GM18517 (cell line): ENCODE measurements around the gene OR2A5.
"Not testable (repeated sequence)": the region's sequence is repeated elsewhere in the genome, so short reads cannot be mapped to it uniquely, and the experiment has no call there.

Source experiments
- ATAC-seq: cut with Tn5 transposase; IDR thresholded peaks from one replicate; pipeline ENCODE4 v1.9.1; 2021; ENCODE audit warnings: mild to moderate bottlenecking, moderate library complexity; ENCODE audit not compliant: unreplicated experiment

The OR2A5 gene

GRCh38 chr7:144032985-144033709 lies 15.6 kb upstream of the OR2A5 start:
- ATAC-seq = no peak

- no peak for ATAC-seq
Measured at GRCh38 chr7:144035385-144035784, 13.4 kb upstream of the OR2A5 start.

DNA sequence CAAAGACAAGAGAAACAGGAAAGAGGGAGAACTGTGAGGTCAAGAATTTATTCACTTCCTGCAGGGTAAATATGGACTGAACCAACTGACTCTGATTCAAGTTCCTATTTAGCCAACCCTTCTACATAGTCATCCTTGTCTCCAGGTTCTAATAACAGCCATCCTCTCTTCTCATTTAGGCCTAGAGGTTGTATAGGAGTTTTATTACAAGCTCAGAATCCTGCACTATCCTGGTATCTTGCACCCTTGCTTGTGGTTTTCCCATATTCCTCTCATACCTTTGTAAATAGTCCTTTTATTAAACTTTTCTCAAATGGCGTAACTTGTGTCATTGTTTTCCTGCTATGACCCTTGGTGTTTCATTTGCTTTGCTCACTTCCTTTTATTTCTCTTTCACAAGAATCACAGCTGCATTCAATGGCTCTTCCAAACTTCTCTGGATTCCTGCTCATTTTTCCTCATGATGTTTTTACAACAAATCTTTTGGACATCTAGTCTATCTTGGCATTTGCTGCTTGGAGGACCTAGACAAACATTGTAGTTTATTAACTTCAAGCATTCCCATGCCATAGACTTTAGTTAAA lies 12.4 kb upstream of the OR2A5 start:
- no peak for ATAC-seq

DNA sequence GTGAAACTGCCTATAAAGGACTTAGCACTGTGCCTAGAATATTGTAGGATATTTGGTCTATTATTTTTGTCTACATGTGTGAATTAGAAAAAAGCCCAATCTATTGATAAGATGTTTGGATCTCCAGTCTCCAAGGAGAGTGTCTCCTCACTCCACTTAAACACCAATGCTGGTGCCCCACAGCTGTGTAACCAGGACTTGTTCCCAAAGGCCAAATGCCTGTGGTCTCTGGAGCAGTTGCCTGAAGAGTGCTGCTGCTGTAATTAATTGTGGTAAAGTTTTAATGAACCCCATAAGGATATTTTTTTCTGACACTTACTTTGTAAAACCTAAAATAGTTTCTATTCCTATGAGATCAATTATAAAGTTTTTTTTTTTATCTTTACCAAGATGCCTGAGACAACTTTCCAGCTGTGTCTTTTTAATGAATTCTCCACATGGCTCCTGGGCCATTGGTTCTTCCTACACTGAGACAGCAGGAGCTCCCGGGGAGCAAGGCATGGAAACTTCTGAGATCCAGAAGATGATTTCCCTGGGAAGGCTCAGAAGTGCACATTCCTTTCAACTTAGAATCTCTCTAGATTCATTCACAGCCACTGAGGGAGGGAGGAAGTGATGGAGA lies 11.2 kb upstream of the OR2A5 start:
- no peak for ATAC-seq

DNA sequence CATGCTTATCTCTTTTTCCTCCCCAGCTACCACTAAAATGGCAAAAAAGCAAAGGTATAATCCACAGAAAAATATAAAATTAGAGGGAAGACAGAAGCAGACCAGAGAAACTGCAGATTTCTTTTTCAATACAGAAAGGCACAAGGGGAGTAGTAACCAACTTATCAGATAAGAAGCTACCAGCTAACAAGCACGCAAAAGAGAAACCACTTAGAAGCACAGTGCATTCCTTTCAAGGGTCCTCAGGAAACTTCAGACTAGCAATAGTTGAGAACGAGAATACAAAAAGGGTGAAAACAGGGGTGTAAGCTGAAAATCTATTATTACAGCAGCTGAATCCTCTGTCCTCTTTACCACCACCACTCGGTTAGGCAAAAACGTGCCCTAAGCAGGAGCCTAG lies 9.9 kb upstream of the OR2A5 start:
- no peak for ATAC-seq

- no peak for ATAC-seq
Measured at GRCh38 chr7:144049491-144049890, 743 bp downstream of the OR2A5 start.

DNA sequence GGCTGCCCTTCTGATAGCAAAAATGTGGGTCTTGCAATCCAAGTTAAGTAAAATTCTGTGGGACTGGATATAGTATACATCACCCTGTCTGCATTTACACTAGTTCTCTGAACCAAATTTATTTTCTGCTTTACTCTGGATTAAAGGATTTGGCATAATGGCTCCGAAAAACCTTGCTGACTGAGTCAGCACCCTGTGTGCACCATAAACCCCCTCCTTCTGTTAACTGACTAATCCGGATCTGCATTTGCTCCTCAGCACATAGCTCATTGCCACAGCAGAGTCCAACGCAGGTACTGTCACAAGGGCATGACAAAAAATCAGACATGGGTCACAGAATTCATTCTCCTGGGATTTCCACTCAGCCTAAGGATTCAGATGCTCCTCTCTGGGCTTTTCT lies 1.3 kb downstream of the OR2A5 start:
- ATAC-seq = no peak

- ATAC-seq = not testable (repeated sequence)
Measured at GRCh38 chr7:144050884-144051283, 2.1 kb downstream of the OR2A5 start.

DNA sequence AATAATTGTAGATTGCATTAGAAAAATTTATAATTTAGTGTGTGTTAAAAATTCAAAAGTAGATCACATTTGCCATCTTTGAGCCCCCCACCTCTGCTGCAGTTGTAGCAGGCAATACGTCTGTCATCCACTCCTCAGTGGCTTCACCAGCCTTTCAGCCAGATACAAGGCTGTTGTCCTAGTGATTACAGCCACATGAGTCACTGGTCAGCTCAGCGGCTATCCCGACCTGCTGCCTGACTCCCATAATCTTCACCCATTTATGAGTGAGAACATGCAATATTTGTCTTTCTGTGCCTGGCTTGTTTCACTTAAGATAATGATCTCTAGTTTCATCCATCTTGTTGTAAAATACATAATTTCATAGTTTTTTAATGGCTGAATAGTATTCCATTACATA lies 9.2 kb downstream of the OR2A5 start:
- ATAC-seq = no peak

DNA sequence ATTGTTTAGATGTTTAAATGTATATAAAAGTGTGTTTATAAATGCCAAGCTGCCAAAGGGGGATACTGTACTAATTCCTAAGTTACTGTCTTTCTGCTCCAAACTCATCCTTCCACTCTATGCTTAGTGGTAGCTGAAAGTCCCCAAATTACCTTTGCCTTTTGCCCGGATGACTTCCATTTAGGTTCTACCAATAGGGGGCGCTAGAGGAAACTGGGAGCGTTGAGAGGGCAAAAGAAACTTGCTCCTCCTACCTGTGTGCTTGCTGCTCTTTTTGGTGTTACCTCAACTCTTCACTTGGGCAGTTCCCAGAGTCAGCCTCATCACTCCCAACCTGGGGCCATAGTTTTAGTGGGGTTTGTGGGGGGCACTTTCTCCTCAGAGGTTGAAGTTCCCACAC lies 15.0 kb downstream of the OR2A5 start:
- no peak for ATAC-seq

DNA sequence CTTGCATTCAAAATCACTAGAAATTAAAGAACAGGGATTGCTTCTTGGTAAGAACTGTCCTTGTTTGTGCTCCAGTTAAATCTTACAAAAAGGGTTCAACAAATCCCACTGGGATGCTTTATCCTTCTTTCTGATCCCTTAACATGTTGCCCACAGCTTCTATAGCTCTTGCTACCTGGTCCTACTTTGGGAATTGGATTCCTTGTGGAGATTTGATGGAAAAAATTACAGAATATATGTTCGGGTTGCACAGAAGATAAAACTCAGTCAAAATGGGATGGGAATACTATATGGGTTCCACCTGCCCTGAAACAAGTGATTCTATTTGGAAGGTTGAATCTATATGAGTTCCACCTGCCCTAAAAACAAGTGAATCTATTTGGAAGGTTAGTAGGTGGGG lies 20.8 kb downstream of the OR2A5 start, which contains the start of gene OR2A25:
Gene OR2A25, plus strand, starts transcription at position 301 of the 400 bp plus-strand sequence. CDS start 4,409 bp downstream, outside the sequence.
- no peak for ATAC-seq

DNA sequence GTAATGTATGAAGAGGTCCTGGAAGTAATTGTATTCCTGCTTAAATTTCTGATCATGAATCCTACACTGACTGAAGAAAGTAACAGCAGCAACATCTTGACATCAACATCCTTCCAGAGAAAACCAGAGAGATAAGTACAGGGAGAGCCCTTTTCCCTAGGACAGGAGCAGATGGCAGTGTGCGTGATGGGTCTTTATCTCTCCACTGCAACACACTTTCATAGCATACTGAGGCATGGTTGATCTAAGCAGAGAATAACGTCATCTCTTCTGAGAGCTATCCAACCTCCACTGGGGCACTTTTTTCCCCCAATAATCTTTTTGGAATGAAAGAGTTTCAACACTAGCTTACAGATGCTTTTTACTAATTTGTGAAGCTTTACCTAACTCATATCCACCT lies 21.2 kb downstream of the OR2A5 start:
- no peak for ATAC-seq

DNA sequence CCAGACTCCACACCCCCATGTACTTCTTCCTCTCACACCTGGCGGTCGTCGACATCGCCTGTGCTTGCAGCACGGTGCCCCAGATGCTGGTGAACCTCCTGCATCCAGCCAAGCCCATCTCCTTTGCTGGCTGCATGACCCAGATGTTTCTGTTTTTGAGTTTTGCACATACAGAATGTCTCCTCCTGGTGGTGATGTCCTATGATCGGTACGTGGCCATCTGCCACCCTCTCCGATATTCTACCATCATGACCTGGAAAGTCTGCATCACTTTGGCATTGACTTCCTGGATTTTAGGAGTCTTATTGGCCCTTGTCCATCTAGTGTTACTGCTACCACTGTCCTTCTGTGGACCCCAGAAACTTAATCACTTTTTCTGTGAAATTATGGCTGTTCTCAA lies 25.6 kb downstream of the OR2A5 start:
- ATAC-seq = no peak

DNA sequence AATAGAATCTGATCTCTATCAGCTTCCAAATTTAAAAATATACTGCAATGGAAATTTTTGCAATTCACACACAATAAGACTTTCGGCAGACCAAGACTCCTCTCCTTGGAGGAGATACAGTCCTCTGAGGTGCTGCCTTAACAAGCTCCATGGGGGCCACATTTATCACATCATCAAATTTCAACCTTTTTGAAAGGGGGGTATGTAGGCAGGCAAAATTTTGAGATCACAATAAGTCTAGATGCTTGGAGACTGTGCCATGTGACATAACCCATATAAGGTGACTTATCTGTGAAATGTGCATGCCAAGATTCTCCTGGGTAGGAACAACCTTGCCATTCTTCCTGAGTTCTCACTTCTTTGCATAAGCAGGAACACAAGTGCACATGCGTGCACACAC lies 37.2 kb downstream of the OR2A5 start, which contains the start of gene OR2A12:
Gene OR2A12, plus strand, starts transcription at position 301 of the 400 bp plus-strand sequence. CDS start 8,830 bp downstream, outside the sequence.
- no peak for ATAC-seq

GRCh38 chr7:144086730-144087129 lies 38.0 kb downstream of the OR2A5 start:
- ATAC-seq = no peak

GRCh38 chr7:144087230-144087629 lies 38.5 kb downstream of the OR2A5 start:
- ATAC-seq = no peak

DNA sequence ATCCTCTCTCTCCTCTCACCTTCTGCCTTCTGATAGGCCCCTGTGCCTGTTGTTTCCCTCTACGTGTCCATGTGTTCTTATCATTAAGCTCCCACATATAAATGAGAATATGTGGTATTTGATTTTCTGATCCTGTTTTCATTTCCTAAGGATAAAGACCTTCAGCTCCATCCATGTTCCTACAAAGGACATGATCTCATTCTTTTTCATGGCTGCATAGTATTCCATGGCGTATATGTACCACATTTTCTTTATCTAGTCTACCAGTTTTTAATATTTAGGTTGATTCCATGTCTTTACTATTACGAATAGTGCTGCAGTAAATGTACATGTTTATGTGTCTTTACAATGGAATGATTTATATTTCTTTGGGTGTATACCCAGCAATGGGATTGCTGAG lies 41.9 kb downstream of the OR2A5 start:
- ATAC-seq = no peak

GRCh38 chr7:144098776-144099175 lies 50.0 kb downstream of the OR2A5 start:
- ATAC-seq = no peak

GRCh38 chr7:144100607-144101006 lies 51.9 kb downstream of the OR2A5 start:
- ATAC-seq = no peak

DNA sequence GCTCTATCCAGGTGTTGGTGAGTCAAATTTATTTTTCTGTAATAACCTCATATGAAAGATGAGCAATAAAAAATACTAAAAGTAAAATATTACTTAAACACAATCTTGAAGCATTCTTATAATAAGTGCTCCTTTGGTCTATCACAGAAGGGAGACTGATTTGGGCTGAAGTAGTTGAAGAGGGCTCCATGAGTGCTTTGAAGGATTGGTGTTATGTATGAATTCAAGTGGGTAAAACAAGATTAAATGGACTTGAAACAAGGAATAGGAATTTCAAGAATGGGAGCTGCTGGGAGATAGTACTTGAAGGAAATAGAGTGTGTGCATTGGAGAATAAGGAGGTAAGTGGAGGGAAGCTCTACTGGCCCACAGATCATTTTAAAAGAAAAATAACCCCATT lies 53.3 kb downstream of the OR2A5 start:
- no peak for ATAC-seq

GRCh38 chr7:144105211-144105610 lies 56.5 kb downstream of the OR2A5 start:
- no peak for ATAC-seq
